LNCaP clone FGC (cell line): ENCODE results near the gene AZU1.

ENCODE experiments used
- DNase-seq: peaks from one replicate; pipeline ENCODE4 v3.0.0-alpha.2; 2011; ENCODE audit warnings: low read depth
- H3K4me3 ChIP-seq: 2 replicates; pipeline ENCODE4 v1.5.1; 2011; ENCODE audit warnings: mild to moderate bottlenecking, low read depth, low read length, control low read depth
- TF ChIP-seq, protein P1 (sequence below): IDR thresholded peaks from 2 replicates; pipeline ENCODE4 v1.5.1; 2012; ENCODE audit warnings: mild to moderate bottlenecking; ENCODE audit not compliant: control insufficient read depth, insufficient read depth; ENCODE audit errors: extremely low read depth

Gene AZU1

DNA sequence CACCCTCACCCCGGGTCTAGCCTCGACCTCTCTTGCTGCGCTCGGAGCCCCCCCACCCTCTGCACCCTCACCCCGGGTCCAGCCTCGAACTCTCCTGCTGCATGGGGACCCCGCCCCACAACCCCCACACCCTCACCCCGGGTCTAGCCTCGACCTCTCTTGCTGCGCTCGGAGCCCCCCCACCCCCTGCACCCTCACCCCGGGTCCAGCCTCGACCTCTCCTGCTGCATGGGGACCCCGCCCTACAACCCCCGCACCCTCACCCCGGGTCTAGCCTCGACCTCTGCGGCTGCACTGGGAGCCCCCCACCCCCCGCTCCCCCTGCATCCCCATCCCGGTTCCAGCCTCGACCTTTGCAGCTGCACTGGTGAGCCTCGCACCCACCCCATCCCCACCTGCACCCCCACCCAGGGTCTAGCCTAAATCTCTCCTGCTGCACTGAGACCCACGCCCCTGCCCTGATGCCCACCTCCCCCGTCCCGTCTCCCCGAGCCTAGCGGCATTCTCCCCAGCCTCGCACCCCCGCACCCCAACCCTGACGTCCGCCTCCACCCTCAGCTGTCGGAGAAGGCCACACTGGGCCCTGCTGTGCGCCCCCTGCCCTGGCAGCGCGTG, 33.6 kb downstream of the AZU1 start:
- H3K4me3 ChIP-seq = peak overlapping the region; percentile 54
- no peak for DNase-seq

DNA sequence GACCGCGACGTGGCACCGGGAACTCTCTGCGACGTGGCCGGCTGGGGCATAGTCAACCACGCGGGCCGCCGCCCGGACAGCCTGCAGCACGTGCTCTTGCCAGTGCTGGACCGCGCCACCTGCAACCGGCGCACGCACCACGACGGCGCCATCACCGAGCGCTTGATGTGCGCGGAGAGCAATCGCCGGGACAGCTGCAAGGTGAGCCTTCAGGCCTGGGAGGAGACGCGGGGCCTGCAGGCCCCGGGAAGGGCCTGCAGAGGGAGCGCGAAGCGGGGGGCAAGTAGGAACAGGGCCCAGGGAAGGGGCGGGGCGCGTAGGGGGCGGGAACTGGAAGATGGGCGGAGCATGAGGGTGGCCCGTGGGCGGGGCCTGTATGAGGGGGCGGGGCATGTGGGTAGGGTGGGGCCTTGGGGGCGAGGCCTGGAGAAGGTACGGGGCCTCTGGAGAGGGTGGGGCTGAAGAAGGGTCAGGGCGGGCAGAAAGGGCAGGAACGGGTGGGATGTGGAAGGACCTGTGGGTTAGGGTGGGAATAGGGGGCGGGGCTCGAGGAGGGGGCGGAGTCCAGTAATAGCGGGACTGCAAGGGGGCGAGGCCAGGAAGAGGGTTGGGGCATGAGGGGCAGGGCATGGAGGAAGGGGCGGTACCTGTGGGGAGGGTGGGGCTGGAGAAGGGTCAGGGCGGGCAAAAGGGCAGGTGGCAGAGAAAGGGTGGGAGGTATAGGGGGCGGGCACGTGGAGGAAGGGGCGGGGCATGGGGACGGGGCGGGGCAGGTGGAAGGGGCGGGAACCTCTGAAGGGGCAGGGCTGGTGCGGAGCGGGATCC, 34.3 kb downstream of the AZU1 start:
- H3K4me3 ChIP-seq = no peak overlapping the region
- TF ChIP-seq, protein P1, sequence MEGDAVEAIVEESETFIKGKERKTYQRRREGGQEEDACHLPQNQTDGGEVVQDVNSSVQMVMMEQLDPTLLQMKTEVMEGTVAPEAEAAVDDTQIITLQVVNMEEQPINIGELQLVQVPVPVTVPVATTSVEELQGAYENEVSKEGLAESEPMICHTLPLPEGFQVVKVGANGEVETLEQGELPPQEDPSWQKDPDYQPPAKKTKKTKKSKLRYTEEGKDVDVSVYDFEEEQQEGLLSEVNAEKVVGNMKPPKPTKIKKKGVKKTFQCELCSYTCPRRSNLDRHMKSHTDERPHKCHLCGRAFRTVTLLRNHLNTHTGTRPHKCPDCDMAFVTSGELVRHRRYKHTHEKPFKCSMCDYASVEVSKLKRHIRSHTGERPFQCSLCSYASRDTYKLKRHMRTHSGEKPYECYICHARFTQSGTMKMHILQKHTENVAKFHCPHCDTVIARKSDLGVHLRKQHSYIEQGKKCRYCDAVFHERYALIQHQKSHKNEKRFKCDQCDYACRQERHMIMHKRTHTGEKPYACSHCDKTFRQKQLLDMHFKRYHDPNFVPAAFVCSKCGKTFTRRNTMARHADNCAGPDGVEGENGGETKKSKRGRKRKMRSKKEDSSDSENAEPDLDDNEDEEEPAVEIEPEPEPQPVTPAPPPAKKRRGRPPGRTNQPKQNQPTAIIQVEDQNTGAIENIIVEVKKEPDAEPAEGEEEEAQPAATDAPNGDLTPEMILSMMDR = no peak
- DNase-seq = no peak

More for the DNA sequence above, 33.6 kb downstream of the AZU1 start:
- TF ChIP-seq, protein P1 = no peak

- H3K4me3 ChIP-seq = no peak overlapping the region
Measured at GRCh38 chr19:862581-863314, 35.1 kb downstream of the AZU1 start.

DNA sequence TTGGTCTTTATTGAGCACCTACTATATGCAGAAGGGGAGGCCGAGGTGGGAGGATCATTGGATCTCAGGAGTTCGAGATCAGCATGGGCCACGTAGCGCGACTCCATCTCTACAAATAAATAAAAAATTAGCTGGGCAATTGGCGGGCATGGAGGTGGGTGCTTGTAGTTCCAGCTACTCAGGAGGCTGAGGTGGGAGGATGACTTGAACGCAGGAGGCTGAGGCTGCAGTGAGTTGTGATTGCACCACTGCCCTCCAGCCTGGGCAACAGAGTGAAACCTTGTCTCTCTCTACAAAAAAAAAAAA, 35.6 kb downstream of the AZU1 start:
- H3K4me3 ChIP-seq = no peak overlapping the region
- DNase-seq = no peak

More at GRCh38 chr19:862581-863314, 35.1 kb downstream of the AZU1 start:
- no peak for DNase-seq
- TF ChIP-seq, protein P1 = no peak

GRCh38 chr19:866769-867300, 39.2 kb downstream of the AZU1 start:
- no peak for DNase-seq
- no peak overlapping the region for H3K4me3 ChIP-seq
- TF ChIP-seq, protein P1 = no peak

More for the DNA sequence above, 35.6 kb downstream of the AZU1 start:
- TF ChIP-seq, protein P1 = no peak

DNA sequence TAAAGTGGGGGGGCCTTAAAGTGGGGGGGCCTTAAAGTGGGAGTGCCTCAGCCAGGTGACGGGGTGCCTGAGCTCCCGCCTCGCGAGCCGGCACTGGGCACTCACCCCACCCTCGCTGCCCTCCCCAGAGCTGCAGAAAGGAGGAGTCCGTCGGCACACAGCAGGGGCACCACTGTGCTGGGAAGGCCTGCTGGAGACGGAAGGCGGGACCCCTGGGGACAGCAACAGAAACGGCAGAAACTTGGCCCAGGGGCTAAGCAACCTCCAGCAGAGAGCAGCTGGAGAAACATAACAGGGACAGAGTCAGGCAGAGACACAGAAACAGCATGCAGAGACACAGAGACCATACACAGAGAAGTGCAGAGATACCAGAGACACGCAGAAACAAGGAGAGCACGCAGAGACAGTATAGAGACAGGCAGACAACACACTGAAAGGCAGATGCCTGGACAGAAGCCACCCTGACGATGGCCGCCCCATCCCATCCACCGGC, 39.7 kb downstream of the AZU1 start:
- TF ChIP-seq, protein P1 = no peak
- H3K4me3 ChIP-seq = no peak overlapping the region
- no peak for DNase-seq
